ENCODE results near the gene CCDC122.

DNA sequence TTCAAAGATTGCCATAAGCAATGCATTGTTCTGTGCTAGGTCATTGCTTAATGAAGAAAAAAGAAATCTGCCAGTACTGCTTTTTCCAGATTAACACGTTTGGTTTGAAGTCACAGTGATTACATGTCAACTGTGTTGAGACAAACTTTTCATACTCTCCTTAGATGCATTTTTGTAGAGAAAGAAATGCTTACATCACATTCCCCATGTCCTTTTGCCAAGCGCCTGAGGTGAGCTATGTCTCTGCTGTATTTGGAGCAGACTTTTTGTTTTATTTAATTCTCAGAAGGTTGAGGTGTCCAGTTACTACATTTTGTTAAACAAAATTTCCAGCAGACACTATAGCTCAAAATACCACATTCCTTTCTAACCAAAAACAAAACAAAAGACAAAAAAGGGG lies 16.4 kb upstream of the CCDC122 start:
- TF ChIP-seq, protein P1, sequence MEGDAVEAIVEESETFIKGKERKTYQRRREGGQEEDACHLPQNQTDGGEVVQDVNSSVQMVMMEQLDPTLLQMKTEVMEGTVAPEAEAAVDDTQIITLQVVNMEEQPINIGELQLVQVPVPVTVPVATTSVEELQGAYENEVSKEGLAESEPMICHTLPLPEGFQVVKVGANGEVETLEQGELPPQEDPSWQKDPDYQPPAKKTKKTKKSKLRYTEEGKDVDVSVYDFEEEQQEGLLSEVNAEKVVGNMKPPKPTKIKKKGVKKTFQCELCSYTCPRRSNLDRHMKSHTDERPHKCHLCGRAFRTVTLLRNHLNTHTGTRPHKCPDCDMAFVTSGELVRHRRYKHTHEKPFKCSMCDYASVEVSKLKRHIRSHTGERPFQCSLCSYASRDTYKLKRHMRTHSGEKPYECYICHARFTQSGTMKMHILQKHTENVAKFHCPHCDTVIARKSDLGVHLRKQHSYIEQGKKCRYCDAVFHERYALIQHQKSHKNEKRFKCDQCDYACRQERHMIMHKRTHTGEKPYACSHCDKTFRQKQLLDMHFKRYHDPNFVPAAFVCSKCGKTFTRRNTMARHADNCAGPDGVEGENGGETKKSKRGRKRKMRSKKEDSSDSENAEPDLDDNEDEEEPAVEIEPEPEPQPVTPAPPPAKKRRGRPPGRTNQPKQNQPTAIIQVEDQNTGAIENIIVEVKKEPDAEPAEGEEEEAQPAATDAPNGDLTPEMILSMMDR (IDR thresholded peaks at IDR 0.05 in 2 of 3, conservative IDR thresholded peaks at IDR 0.05 in 1 of 3; ENCODE audit: insufficient read depth in 2 of 3, low read depth in 1 of 3, low read length in 3 of 3) = no peak
- TF ChIP-seq RFX5 (IDR thresholded peaks at IDR 0.05; ENCODE audit: low read depth, low read length) (no peak), ZNF217 (CRISPR knock-in tag; IDR thresholded peaks at IDR 0.05) (no peak)

Data from K562 (cell line).